ENCODE results near the gene ATP10D. TPM values are rescaled to one million over a fixed set of nuclear protein-coding genes. Genes with fewer than 3 reads are reported as not detected.

ATP10D gene
- total RNA-seq, 1 experiment from 2014 or later, result 5.1 TPM

DNA sequence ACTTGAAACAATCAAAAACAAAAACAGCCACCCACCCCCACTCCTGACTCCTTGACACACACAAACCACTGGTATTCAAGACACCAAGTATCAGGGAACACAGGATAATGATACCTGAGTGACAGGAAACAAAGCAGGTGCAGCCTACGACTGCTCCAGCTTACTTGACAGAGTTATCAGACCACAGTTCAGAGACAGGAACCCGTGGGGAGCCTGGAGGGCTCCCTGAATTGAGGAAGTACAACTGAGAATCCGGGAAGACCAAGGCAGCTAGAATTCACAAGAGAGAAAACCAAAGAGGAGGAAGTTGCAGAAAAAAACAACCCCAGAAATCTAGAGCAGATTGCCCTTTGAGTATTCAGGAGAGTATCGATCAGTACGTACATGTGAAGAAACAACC, 42.1 kb upstream of the ATP10D start:
- intact Hi-C loops (cut with micrococcal nuclease), result no loop called here
- Histone ChIP-seq H3K9ac (ENCODE audit: low read length) (no peak overlapping the region), H3K4me3 (replicated peaks in 1 of 2; ENCODE audit: low read depth in 1 of 2, low read length in 2 of 2) (no peak overlapping the region), H3K4me1 (ENCODE audit: control insufficient read depth in 1 of 2, insufficient read depth in 2 of 2, low read length in 2 of 2) (no peaks in the 10 kb centered on the region), H3K9me3 (ENCODE audit: control insufficient read depth in 1 of 2, insufficient read depth in 1 of 2, low read depth in 1 of 2, low read length in 2 of 2) (no peaks in the 10 kb centered on the region), H3K36me3 (ENCODE audit: control insufficient read depth in 1 of 2, insufficient read depth in 2 of 2, low read length in 2 of 2) (no peaks in the 10 kb centered on the region), H4K20me1 (ENCODE audit: insufficient read depth) (no peaks in the 10 kb centered on the region), H3K9me2 (ENCODE audit: insufficient read depth) (no peaks in the 10 kb centered on the region), H3K27ac (ENCODE audit: low read depth, low read length) (no peak overlapping the region), H3K27me3 (ENCODE audit: insufficient read depth, low read length) (no peaks in the 10 kb centered on the region), H3K4me2 (ENCODE audit: low read length) (no peak overlapping the region), H2AFZ (ENCODE audit: low read depth, low read length, poor library complexity, severe bottlenecking) (no peak overlapping the region), H3K79me2 (ENCODE audit: insufficient read depth, low read length) (no peaks in the 10 kb centered on the region)
- BruUV-seq (replicated peaks), result no TSS peak
- DNase-seq (ENCODE audit: low read depth, low spot score) (no peak), ATAC-seq (no peak)
- POLR2A ChIA-PET, result no interaction called here
- TF ChIP-seq SP1 (IDR thresholded peaks at IDR 0.05; ENCODE audit: low read depth), result no peak
- no peak for TF ChIP-seq SIN3A (IDR thresholded peaks at IDR 0.05; ENCODE audit: low read depth)
- no peak for TF ChIP-seq JUND (IDR thresholded peaks at IDR 0.05)
- TF ChIP-seq CBX3 (IDR thresholded peaks at IDR 0.05; ENCODE audit: low read depth), result no peak
- no peak for TF ChIP-seq FOSL1 (IDR thresholded peaks at IDR 0.05; ENCODE audit: low read depth)
- no peak for TF ChIP-seq EZH2 (IDR thresholded peaks at IDR 0.05)
- TF ChIP-seq, protein P1, sequence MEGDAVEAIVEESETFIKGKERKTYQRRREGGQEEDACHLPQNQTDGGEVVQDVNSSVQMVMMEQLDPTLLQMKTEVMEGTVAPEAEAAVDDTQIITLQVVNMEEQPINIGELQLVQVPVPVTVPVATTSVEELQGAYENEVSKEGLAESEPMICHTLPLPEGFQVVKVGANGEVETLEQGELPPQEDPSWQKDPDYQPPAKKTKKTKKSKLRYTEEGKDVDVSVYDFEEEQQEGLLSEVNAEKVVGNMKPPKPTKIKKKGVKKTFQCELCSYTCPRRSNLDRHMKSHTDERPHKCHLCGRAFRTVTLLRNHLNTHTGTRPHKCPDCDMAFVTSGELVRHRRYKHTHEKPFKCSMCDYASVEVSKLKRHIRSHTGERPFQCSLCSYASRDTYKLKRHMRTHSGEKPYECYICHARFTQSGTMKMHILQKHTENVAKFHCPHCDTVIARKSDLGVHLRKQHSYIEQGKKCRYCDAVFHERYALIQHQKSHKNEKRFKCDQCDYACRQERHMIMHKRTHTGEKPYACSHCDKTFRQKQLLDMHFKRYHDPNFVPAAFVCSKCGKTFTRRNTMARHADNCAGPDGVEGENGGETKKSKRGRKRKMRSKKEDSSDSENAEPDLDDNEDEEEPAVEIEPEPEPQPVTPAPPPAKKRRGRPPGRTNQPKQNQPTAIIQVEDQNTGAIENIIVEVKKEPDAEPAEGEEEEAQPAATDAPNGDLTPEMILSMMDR (IDR thresholded peaks at IDR 0.05 in 2 of 3, conservative IDR thresholded peaks at IDR 0.05 in 1 of 3; ENCODE audit: borderline replicate concordance in 1 of 3, insufficient read depth in 1 of 3, low read depth in 2 of 3, low read length in 2 of 3), result no peak
- TF ChIP-seq, protein P2, sequence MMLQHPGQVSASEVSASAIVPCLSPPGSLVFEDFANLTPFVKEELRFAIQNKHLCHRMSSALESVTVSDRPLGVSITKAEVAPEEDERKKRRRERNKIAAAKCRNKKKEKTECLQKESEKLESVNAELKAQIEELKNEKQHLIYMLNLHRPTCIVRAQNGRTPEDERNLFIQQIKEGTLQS (IDR thresholded peaks at IDR 0.05), result no peak
- TF ChIP-seq POLR2AphosphoS5 (IDR thresholded peaks at IDR 0.05; ENCODE audit: low read depth, low read length), result no peak
- no peak for TF ChIP-seq SRF (IDR thresholded peaks at IDR 0.05; ENCODE audit: low read depth)
- no peak for TF ChIP-seq YY1 (IDR thresholded peaks at IDR 0.05; ENCODE audit: extremely low read depth, insufficient replicate concordance, low read depth, low read length)
- no peak for TF ChIP-seq EZH2phosphoT487 (IDR thresholded peaks at IDR 0.05; ENCODE audit: borderline replicate concordance)
- no peak for TF ChIP-seq EGR1 (IDR thresholded peaks at IDR 0.05; ENCODE audit: low read depth)
- TF ChIP-seq, protein P3, sequence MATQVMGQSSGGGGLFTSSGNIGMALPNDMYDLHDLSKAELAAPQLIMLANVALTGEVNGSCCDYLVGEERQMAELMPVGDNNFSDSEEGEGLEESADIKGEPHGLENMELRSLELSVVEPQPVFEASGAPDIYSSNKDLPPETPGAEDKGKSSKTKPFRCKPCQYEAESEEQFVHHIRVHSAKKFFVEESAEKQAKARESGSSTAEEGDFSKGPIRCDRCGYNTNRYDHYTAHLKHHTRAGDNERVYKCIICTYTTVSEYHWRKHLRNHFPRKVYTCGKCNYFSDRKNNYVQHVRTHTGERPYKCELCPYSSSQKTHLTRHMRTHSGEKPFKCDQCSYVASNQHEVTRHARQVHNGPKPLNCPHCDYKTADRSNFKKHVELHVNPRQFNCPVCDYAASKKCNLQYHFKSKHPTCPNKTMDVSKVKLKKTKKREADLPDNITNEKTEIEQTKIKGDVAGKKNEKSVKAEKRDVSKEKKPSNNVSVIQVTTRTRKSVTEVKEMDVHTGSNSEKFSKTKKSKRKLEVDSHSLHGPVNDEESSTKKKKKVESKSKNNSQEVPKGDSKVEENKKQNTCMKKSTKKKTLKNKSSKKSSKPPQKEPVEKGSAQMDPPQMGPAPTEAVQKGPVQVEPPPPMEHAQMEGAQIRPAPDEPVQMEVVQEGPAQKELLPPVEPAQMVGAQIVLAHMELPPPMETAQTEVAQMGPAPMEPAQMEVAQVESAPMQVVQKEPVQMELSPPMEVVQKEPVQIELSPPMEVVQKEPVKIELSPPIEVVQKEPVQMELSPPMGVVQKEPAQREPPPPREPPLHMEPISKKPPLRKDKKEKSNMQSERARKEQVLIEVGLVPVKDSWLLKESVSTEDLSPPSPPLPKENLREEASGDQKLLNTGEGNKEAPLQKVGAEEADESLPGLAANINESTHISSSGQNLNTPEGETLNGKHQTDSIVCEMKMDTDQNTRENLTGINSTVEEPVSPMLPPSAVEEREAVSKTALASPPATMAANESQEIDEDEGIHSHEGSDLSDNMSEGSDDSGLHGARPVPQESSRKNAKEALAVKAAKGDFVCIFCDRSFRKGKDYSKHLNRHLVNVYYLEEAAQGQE (IDR thresholded peaks at IDR 0.05; ENCODE audit: low read depth), result no peak
- no peak for TF ChIP-seq POLR2A (IDR thresholded peaks at IDR 0.05; ENCODE audit: borderline replicate concordance, extremely low read depth, insufficient read depth, insufficient read length)
- no peak for TF ChIP-seq TCF7L2 (IDR thresholded peaks at IDR 0.05; ENCODE audit: borderline replicate concordance, extremely low read depth, insufficient read depth, insufficient read length)
- no peak for TF ChIP-seq ELF1 (IDR thresholded peaks at IDR 0.05; ENCODE audit: borderline replicate concordance, low read depth)
- TF ChIP-seq, protein P4, sequence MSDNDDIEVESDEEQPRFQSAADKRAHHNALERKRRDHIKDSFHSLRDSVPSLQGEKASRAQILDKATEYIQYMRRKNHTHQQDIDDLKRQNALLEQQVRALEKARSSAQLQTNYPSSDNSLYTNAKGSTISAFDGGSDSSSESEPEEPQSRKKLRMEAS (IDR thresholded peaks at IDR 0.05), result no peak
- TF ChIP-seq CEBPB (IDR thresholded peaks at IDR 0.05; ENCODE audit: low read depth), result no peak
- CTCF ChIA-PET, result no interaction called here
- RAD21 ChIA-PET (ENCODE audit: low non-redundant PET in 1 of 2, low total read pairs in 2 of 2, uncharacterized antibody in 2 of 2, unreplicated experiment in 2 of 2), result no interaction called here

All from HCT116 (cell line).